G401 (cell line): ENCODE results near the gene SLC26A1. TPM values are rescaled to one million over a fixed set of nuclear protein-coding genes. Genes with fewer than 3 reads are reported as not detected.

ENCODE experiments used
- DNase-seq: peaks from one replicate; pipeline ENCODE4 v3.0.0-alpha.2; 2015; ENCODE audit warnings: low spot score
- in situ Hi-C: cut with HindIII; loops from 2 replicates; pipeline ENCODE4 v1.10.0; 2016; ENCODE audit warnings: low sequenced_read_pairs, mixed read lengths
- total RNA-seq: library from RNA; depleted of rRNA; stranded (reverse); fragments of >200 nt; shearing (Covaris generic); gene quantifications from 2 replicates; pipeline ENCODE4 v1.2.3, GENCODE V29; 2014

Gene SLC26A1
- total RNA-seq, 1 experiment from 2014 or later: 0.85 TPM

DNA sequence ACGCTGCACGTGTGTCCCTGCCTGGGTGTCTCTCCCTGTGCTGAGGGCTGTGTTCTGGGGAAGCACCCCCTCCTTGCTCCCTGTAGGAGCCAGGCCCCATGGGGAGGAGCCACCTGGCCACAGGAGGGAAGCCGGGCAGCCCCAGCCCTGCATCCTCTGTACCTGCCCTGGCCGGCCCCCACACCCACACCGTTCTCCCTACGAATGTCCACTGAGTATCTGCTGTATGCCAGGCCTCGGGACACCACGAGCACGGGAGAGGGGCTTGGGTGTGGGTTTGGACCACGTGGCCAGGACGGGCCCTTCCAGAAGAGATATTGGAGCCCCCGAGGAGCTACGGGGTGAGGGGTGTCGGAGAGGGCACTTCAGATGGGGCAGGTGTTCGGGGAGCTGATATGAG is 24.5 kb upstream of the SLC26A1 start:
- DNase-seq: no peak
- in situ Hi-C loops: no loop called here

DNA sequence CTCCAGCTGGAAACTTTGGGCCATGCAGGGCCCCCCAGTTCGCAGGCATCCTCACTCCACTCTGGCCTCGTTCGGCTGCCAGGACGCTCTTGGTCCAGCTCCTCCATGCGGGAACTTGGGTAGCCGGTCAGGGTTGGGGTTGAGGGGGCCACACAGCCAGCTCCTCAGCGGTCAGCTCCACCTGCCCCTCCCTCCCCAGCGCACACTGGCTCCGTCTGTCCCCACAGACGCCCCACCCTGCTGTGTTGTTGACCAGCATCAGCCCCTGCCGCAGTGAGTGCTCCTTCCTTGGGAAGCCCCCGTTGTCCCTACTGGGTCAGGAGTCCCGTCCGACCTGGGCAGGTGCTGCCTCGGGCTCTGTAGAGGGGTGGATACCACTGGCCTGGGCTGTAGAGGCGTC is 24.0 kb upstream of the SLC26A1 start:
- no peak for DNase-seq
- in situ Hi-C loops: no loop called here

DNA sequence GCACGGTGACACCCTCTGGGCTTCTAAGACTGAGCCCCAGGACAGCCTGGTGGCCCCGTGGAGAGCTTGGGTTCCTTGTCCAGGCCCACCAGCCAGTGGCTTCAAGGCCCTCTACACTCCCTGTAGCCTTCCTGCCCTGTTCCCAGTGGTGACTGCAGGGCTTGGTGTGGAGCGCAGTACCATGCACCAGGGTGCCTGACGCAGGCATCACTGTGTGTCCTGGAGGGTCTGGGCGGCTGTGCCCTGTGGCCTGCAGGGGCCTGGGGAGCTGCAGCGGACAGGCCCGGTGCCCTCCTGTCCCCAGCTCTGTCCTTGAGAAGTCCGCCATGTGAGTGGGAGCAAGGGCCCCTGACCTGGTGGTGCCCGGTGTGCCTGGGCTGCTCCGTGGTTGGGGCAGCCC is 22.5 kb upstream of the SLC26A1 start:
- DNase-seq: no peak
- in situ Hi-C loops: no loop called here

DNA sequence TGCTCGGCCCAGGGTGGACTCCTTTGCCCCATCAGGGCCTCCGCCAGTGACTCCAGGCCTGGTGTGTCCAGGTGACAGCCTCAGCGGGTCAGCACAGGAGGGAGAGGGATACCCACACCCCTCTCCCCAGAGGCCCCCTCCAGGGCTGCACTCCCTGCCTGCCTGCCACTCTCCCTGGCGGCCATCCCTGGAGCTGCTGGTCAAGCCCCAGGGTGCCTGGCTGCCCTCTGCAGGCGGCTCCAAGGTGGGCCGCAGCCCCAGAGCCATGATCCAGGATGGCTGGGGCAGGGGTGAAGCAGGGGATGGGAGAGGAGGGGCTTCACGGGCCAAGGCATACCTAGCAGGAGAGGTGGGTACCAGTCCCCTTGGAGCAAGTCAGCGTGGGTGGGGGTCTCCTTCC is 22.0 kb upstream of the SLC26A1 start:
- no peak for DNase-seq
- in situ Hi-C loops: no loop called here

DNA sequence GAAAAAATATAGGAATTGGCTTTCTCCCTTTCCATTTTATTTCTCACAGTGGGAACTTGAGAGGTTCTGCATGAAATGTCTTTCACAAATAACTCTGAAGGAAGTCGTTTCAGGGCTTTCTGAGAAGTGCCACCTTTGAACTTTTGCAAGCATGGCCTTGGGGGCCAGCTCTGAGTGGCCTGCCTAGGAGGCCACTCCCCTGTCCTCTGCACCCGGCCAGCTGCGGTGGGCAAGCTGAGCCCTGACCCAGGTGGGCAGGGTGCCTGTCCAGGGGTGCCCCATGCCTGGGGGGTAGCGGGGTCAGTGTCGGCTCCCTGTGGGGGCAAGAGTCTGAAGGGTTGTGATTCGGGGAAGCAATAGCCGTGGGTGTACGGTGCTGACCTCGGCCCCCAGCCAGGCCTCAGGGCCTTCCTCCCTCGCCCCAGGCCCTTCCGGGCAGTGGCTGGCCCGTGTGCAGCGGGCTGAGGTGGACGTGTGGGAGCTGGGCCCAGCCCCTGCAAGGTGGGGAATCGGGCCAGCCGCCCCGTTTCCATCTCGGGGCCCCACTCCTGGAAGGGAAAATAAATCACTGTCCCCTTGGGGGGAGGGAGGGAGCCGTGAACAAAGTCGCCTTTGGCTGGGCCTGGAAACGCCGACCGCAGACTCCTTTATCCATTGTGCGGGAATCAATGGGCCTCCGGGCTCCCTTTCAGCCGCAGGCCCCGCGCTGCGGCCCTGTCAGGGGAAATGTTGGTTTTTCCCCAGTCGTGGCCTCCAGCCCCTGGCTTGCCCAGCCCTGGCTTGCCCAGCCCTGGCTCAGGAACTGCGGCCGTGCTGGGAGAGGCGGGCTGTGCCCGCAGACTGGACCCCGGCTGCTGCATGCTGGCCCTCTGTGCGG is 21.3 kb upstream of the SLC26A1 start:
- no peak for DNase-seq
- in situ Hi-C loops: no loop called here

DNA sequence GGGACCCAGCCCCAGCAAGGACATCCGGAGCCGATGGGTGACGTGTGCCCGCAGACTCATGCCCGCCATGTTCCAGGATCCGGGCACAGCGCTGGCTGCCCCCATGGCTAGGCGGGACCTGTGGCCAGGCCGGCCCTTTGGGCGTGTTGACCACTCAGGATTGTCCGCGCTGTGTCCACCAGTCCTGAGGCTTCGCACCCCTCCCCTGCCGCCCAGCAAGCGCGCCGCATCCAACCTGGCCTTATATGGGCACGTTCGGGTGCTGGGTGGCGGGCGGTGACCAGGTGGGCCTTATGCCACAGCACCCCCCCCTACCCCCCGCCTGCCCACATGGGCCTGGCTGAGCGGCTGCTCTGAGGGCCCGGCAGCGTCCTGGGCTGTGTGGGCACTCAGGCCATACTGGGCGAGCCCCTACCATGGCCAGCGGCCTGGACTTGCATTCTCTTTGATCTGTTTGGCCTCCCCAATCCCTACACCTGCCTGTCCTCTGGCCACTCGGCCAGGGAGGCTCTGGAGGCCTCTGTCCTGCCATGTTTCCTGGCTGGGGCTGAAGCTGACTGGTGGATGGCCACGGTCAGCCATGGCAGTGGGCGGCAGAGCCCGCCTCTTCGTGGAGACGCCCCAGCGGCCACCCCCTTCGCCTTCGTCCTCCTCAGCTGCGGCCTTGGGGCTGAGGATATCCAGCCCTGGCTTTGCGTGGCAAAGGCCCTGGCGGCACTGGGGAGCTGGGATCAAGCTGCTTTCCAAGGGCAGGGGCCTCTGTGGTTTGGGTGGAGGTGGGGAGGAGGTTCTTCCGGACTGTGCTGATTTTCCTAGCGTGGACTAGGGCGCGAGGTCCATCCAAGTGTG is 20.2 kb upstream of the SLC26A1 start:
- in situ Hi-C loops: no loop called here
- DNase-seq: no peak

DNA sequence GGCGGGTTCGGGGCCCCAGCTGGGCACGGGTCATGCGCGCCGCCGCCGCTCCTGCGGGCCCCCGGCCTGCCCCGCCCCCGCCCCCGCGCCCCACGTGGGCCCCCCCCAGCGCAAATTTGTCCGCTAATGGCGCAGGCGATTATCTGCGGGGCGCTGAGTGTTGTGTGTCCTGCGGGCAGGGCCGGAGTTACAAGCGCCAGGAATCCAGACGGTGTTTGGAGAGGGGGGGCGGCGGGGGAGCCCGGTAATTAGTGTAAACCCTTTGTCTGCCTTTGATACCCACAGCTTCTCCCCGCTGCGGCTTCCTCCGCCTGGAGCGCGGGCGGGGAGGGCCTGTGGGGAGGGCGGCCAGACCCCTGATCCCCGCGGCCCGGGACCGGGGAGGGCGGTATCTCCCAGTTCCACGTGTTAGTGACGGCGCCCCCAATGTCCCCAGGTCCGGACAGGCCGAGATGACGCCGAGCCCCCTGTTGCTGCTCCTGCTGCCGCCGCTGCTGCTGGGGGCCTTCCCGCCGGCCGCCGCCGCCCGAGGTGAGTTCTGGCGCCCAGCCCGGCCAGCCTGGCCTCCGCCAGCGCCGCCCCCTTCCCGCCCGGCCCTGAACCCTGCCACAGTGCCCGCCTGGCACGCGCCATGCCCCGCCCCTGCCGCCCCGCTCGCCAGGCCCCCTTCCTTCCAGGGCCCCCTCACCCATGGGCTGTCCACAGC is 19.0 kb upstream of the SLC26A1 start:
- DNase-seq: no peak
- in situ Hi-C loops: no loop called here

DNA sequence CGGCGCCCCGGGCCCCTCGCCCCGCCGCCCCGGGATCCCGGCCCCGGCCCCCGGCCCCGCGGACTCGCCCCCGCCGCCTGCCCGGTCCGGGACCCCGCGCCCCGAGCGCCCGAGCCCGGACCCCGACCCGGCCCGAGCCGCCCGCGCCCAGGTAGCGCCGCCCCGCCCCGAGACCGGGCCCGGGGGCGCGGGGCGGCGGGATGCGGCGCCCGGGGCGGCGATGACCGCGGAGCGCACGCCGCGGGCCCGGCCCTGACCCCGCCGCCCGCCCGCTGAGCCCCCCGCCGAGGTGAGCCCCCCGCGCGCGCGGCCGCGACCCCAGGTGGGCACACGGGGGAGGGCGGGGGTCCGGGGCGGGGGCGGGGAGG is 18.4 kb upstream of the SLC26A1 start:
- no peak for DNase-seq
- in situ Hi-C loops: no loop called here

DNA sequence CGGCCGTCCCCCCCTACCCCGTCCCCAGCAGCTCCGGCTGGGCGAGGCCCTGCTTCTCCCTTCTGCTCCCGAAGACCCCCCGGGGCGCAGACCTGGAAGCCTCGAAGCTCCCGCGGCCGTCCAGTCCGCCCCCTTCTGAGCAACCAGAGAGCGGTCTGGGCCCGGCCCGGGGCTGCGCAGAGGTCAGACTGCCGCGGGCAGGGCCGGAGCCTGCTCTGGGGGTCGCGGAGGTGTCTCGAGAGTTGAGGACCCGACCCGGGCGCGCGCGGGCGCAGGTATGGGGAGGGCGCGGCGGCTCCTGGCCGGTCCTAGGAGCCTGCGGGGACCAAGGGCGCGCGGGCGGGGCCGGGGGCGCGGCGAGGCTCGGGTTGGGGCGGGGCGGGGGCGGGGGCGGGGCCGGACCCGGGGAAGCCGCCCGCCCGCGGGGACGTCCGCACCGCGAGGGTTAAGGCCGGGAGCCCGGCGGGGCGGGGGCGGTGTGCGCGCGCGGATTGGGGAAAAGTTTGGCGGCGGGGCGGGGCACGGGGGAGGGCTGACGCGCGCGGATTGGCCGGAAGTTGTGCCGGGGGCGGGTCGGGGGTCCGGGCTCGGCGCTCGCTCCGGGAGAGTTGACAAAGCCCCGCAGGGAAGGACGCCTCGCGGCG is 17.9 kb upstream of the SLC26A1 start, which contains the start of gene FGFRL1:
TSS of gene FGFRL1 (plus strand) at position 605 of the 644 bp plus-strand sequence. CDS start 860 bp downstream, outside the sequence.
- no peak for DNase-seq
- in situ Hi-C loops: no loop called here

DNA sequence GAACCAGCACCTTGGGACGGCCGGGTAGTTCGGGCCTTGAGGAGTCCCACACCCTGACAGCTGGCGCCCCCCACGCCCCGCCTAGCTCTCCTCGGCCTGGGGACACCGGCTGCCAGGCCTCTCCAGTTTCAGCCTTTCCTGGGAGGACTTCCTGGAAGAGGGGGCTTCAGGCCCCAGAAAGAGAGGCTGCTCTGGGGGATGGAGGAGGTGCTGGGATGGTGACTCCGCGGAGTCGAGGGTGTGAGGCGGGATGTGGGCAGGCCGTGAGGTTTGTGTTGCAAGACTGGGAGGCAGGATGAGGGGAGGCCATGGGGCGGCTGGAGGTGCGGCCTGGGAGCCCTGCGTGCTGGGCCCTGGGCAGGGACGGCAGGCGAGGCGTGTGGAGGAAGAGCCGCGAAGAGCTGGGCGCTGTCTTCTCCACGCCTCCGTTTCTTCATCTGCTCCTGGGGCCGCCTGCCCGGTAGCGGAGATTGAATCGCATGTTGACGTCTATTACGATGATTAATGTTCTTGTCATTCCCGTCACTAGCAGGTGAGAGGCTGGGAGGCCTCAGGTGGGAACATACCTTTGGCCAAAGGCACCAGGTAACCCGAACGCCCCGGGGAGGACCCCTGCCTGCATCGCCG is 17.3 kb upstream of the SLC26A1 start:
- in situ Hi-C loops: no loop called here
- DNase-seq: no peak

DNA sequence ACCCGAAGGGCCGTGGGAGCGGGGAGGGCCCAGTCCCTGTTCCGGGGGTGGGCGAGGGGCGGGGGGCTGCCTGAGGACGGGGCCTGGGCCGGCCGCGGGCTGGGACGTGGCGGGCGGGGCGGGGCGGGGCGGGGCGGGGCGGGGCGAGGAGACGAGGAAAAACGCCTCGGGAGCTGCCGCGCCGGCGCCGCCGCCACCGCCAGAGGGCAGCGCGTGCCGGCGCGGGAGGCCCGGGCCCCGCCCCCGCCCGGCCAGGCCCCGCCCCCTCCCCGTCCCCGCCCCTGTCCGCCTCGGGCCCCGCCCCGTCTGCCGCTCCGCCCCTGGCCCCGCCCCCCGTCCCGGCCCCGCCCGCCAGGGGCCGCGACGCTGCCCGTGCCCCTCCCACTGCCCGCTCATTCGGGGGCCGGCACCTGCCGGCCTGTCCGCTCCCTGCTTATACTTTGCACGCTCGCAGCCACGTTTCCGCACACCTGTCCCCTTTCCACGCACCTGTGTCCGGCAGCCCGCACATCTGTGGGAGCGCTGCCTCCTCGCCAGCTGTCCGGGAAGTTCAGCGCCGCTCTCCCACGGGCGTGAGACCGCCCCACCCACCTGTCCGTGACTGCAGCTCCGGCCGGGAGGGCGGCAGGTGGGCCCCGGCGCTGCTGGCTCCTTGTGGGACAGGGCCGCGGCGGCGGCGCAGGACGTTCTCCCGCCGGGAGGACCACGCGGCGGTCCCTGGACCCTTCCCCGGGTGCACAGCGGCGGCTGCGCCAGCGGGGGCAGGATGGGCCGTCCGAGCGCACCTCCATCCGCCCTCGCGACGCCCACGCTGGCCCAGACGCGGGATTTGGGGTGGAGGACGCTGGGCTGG is 16.6 kb upstream of the SLC26A1 start:
- in situ Hi-C loops: no loop called here
- peak; percentile 54 for DNase-seq

DNA sequence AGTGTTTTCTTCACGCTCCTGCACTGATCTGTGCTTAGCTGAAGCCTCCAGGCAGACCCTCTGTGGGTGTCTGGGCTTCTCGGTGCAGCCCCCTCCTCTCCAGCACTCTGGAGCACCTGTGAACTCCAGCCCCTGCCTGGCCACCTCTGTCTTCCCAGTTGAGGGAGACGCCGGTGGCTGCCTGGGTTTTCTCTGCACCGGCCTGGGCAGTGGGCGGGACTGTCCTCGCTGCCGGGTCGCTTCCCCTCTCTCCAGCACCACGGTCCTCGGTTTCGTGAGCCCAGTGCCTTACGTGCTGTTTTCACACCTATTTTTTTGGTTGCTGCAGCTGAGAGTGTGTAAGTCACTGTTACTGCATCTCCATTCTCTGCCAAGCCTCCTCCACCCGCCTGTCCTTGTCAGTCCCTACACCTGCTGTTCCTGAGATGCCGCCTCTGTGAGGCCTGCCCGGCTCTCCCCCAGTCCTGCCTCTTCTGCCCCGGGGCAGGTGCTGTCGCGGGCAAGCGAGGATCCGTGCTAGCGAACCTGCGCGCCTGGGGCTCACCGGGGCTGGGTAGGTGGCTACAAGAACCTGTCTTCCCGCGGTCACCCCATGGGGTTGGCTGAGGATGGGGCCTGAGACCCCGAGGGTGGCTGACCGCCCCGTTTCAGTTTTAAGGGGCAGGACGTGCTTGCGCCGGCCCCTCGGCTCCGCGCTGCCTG is 15.8 kb upstream of the SLC26A1 start:
- in situ Hi-C loops: no loop called here
- DNase-seq: no peak

DNA sequence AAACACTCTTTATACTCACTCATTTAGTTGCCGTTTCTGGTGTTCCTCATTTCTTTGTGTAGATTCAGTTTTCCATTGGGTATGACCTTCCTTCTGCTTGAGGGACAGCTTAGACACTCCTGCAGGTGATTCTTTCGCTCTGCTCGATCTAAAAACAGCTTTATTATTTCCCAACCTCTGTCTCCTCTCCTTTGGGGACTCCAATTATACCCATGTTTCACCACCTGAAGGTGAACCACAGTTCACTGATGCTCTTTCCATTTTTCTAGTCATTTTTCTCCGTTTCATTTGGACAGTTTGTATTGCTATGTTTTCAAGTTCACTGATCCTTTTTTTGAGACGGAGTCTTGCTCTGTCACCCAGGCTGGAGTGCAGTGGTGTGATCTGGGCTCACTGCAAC is 13.7 kb upstream of the SLC26A1 start:
- in situ Hi-C loops: no loop called here
- no peak for DNase-seq

DNA sequence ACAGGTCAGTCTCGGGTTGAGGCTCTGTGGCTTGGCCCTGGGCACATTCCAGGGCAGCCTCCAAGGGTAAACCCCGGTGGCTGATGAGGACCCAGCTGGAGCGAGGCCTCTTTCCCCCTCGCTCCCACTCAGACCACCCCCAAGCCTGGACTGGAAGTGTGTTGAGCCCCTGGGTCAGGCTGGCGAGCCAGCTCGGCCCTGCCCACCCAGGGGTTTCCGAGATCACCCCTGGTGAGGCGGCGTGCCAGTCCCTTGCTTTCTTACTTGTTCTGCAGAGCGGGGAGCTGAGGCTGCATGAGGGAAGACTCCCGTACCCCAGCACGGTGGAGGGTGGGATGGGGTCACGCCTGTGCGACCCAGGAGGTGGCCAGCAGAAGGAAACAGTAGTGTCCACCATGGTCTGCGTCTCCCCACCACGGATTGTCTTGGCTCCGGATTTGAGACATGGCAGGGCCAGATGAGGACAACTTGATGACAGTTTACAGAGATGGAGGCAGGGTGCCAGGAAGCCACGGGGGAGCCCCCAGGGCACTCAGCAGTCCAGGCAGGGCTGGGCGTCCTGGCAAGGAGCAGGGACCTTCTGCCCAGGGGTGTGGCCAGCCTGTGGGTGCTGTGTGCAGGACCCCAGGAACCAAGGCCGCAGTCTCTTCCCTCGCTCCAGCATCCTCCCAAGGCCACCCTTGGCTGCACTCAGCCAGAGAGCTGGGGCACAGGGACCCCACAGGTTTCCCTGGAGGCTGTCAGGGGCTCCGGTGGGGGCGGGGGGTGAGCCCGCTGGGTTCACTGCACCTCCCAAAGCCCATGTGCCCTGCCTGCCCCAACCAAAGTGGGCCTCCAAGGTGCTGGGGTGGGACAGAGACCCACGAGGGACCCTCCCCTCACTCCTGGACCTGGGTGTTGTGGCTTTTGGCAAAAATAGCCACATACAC is 11.6 kb upstream of the SLC26A1 start:
- in situ Hi-C loops: no loop called here
- no peak for DNase-seq

DNA sequence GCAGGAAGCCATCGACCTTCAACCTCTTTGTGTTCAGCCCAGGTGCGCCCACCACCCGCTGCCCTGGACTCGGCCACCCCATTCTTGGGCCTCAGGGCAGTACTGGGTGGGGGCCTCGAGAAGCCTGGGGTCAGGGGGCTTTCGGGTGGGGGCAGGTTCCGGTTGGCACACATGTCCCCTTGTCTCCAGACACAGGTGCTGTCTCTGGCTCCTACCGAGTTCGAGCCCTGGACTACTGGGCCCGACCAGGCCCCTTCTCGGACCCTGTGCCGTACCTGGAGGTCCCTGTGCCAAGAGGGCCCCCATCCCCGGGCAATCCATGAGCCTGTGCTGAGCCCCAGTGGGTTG is 10.8 kb upstream of the SLC26A1 start:
- DNase-seq: no peak
- in situ Hi-C loops: no loop called here

DNA sequence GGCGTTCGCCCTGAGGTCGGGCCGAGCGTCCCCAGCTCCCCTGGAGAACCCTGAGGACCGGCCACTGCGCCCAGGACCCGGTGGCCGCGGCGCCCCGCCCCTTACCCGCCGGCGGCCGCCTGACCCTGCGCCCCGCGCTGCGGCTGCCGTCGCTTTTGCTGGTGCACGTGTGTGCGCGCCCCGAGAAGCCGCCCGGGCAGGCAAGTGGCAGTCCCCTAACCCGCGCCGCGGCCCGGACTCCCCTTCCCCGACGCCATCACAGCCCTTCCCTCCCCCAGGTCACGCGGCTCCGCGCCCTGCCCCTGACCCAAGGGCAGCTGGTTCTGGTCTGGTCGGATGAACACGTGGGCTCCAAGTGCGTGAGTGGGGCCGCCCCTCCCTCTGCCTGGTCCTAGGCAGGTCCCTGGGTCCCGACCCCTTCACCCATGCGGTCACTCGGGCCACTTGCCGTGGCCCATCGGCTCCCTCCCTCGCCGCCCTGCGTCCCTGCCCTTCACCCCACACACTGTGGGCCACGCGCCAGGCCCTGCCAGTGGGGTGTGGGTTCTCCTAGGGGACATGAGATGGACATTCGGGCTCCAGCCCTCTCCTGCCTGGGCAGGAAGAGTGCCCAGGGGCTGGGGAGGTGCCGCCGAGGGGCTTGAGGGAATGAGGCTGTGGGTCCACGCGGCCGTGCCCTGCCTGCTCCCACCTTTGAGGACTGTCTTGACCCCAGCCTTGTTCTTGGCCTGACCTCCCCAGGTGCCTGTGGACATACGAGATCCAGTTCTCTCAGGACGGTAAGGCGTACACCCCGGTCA is 10.3 kb upstream of the SLC26A1 start:
- in situ Hi-C loops: no loop called here
- DNase-seq: no peak
